Measurements from ENCODE around the gene PLXDC2. TPM values are rescaled to one million over a fixed set of nuclear protein-coding genes. Genes with fewer than 3 reads are reported as not detected.

PLXDC2 gene
- total RNA-seq, 3 donors from 2014 or later (not counting 1 experiment from before 2014, with no cell fraction given): 16.9 to 22.9 (median 21.6) TPM

GRCh38 chr10:19775296-19775695 is 40.9 kb upstream of the PLXDC2 start:
- no peaks in the 10 kb centered on the region for H3K9me3 Mint-ChIP-seq
- intact Hi-C loops (cut with micrococcal nuclease): no loop called here
- H3K27ac ChIP-seq (ENCODE audit: low read length): no peak overlapping the region
- H3K27me3 ChIP-seq (ENCODE audit: control insufficient read depth, insufficient read depth, low read length): no peaks in the 10 kb centered on the region
- H3K9me3 ChIP-seq (ENCODE audit: control insufficient read depth, insufficient read depth, low read length): no peaks in the 10 kb centered on the region
- no peak overlapping the region for H3K27ac Mint-ChIP-seq
- peak in 1 of 3 donors; percentile 49 for ATAC-seq
- H3K36me3 ChIP-seq (ENCODE audit: control insufficient read depth, insufficient read depth, low read length): no peaks in the 10 kb centered on the region
- no peak for TF ChIP-seq CTCF (IDR thresholded peaks at IDR 0.05)
- H3K27me3 Mint-ChIP-seq (ENCODE audit: low read depth in 2 of 2): peaks cover 7% of the 10 kb centered on the region in 2 donors
- H3K4me3 ChIP-seq (ENCODE audit: low read length): no peak overlapping the region
- no peaks in the 10 kb centered on the region for H3K4me1 ChIP-seq (ENCODE audit: control insufficient read depth, insufficient read depth, low read length)
- no peak for DNase-seq
- H3K36me3 Mint-ChIP-seq: no peaks in the 10 kb centered on the region
- H3K4me1 Mint-ChIP-seq: no peaks in the 10 kb centered on the region
- 26% methylated on average over 2 of the region's 2 CpGs for WGBS (ENCODE audit: insufficient coverage)
- no peak overlapping the region for H3K4me3 Mint-ChIP-seq

- no peaks in the 10 kb centered on the region for H3K4me1 ChIP-seq (ENCODE audit: control insufficient read depth, insufficient read depth, low read length)
- WGBS (ENCODE audit: insufficient coverage): 36% methylated on average over 1 of the region's 2 CpGs
Observed at GRCh38 chr10:19777806-19778205, 38.4 kb upstream of the PLXDC2 start.

GRCh38 chr10:19778996-19779395 is 37.2 kb upstream of the PLXDC2 start:
- Histone ChIP-seq H3K27ac (ENCODE audit: low read length) (no peak overlapping the region), H3K9me3 (ENCODE audit: control insufficient read depth, insufficient read depth, low read length) (no peaks in the 10 kb centered on the region), H3K27me3 (ENCODE audit: control insufficient read depth, insufficient read depth, low read length) (no peaks in the 10 kb centered on the region), H3K36me3 (ENCODE audit: control insufficient read depth, insufficient read depth, low read length) (no peaks in the 10 kb centered on the region), H3K4me3 (ENCODE audit: low read length) (no peak overlapping the region), H3K4me1 (ENCODE audit: control insufficient read depth, insufficient read depth, low read length) (no peaks in the 10 kb centered on the region)
- TF ChIP-seq CTCF (IDR thresholded peaks at IDR 0.05): no peak
- 44% methylated on average over 1 of the region's 2 CpGs for WGBS (ENCODE audit: insufficient coverage)
- Mint-ChIP-seq H3K27ac (no peak overlapping the region), H3K27me3 (ENCODE audit: low read depth in 2 of 2) (peaks cover 7 to 13% of the 10 kb centered on the region in 2 donors), H3K36me3 (no peaks in the 10 kb centered on the region), H3K4me3 (no peak overlapping the region), H3K4me1 (peaks cover 0 to 5% of the 10 kb centered on the region in 2 donors), H3K9me3 (no peaks in the 10 kb centered on the region)
- intact Hi-C loops (cut with micrococcal nuclease): no loop called here
- DNase-seq (no peak), ATAC-seq (no peak)

More at GRCh38 chr10:19777806-19778205, 38.4 kb upstream of the PLXDC2 start:
- Mint-ChIP-seq H3K9me3 (no peaks in the 10 kb centered on the region), H3K36me3 (no peaks in the 10 kb centered on the region), H3K4me1 (peaks cover 0 to 5% of the 10 kb centered on the region in 2 donors), H3K27ac (no peak overlapping the region), H3K27me3 (ENCODE audit: low read depth in 2 of 2) (peaks cover 7 to 13% of the 10 kb centered on the region in 2 donors), H3K4me3 (no peak overlapping the region)
- intact Hi-C loops (cut with micrococcal nuclease): no loop called here
- DNase-seq: no peak
- no peaks in the 10 kb centered on the region for H3K27me3 ChIP-seq (ENCODE audit: control insufficient read depth, insufficient read depth, low read length)
- no peak overlapping the region for H3K4me3 ChIP-seq (ENCODE audit: low read length)
- no peaks in the 10 kb centered on the region for H3K9me3 ChIP-seq (ENCODE audit: control insufficient read depth, insufficient read depth, low read length)
- no peak for ATAC-seq
- TF ChIP-seq CTCF (IDR thresholded peaks at IDR 0.05): no peak
- H3K27ac ChIP-seq (ENCODE audit: low read length): no peak overlapping the region
- no peaks in the 10 kb centered on the region for H3K36me3 ChIP-seq (ENCODE audit: control insufficient read depth, insufficient read depth, low read length)

GRCh38 chr10:19782430-19783089 is 33.7 kb upstream of the PLXDC2 start:
- H3K36me3 ChIP-seq (ENCODE audit: control insufficient read depth, insufficient read depth, low read length): no peaks in the 10 kb centered on the region

More at GRCh38 chr10:19782430-19783089, 33.7 kb upstream of the PLXDC2 start:
- peaks cover 0 to 5% of the 10 kb centered on the region in 2 donors for H3K4me1 Mint-ChIP-seq
- H3K27me3 Mint-ChIP-seq (ENCODE audit: low read depth in 2 of 2): peaks cover 0 to 15% of the 10 kb centered on the region in 2 donors
- intact Hi-C loops (cut with micrococcal nuclease): no loop called here
- H3K27ac ChIP-seq (ENCODE audit: low read length): no peak overlapping the region
- H3K36me3 Mint-ChIP-seq: no peaks in the 10 kb centered on the region
- peaks cover 2% of the 10 kb centered on the region for H3K27me3 ChIP-seq (ENCODE audit: control insufficient read depth, insufficient read depth, low read length)
- H3K4me3 Mint-ChIP-seq: no peak overlapping the region
- no peaks in the 10 kb centered on the region for H3K9me3 Mint-ChIP-seq
- DNase-seq (no peak), ATAC-seq (no peak)
- no peaks in the 10 kb centered on the region for H3K4me1 ChIP-seq (ENCODE audit: control insufficient read depth, insufficient read depth, low read length)
- TF ChIP-seq CTCF (IDR thresholded peaks at IDR 0.05): no peak
- WGBS (ENCODE audit: insufficient coverage): 39% methylated on average over 5 of the region's 6 CpGs
- H3K4me3 ChIP-seq (ENCODE audit: low read length): no peak overlapping the region
- H3K27ac Mint-ChIP-seq: no peak overlapping the region
- no peaks in the 10 kb centered on the region for H3K9me3 ChIP-seq (ENCODE audit: control insufficient read depth, insufficient read depth, low read length)

Measured in natural killer cell (primary cell).